CD4-positive, CD25-positive, alpha-beta regulatory T cell (primary cell): Measurements from ENCODE around the gene PEX11G. TPM values are rescaled to one million over a fixed set of nuclear protein-coding genes. Genes with fewer than 3 reads are reported as not detected.
A peak's percentile ranks its signal among the peaks of the same experiment; 100 is the strongest.

Source experiments
- ATAC-seq, 2 donors: fragments of 150-1000 bp; cut with Tn5 transposase; one replicate each; pipeline ENCODE4 v1.10.0; 2021; ENCODE audit warnings: low read depth in 2 of 2, moderate number of reproducible peaks in 2 of 2, moderate library complexity in 1 of 2
- DNase-seq, 3 donors: peaks; one replicate each; pipeline versions ENCODE4 v3.0.0 to v3.0.0-alpha.2; 2012 to 2022; ENCODE audit warnings: mixed read lengths in 1 of 3
- H3K27ac ChIP-seq: one replicate; pipeline ENCODE4 v1.7.0; 2013; ENCODE audit warnings: mild to moderate bottlenecking, low read length; ENCODE audit not compliant: insufficient read depth, poor library complexity, severe bottlenecking
- H3K27me3 ChIP-seq: one replicate; pipeline ENCODE4 v1.7.0; 2013; ENCODE audit warnings: low read length; ENCODE audit not compliant: control insufficient read depth, insufficient read depth
- H3K36me3 ChIP-seq: one replicate; pipeline ENCODE4 v1.7.0; 2013; ENCODE audit warnings: mild to moderate bottlenecking, low read length, moderate library complexity; ENCODE audit not compliant: control insufficient read depth, insufficient read depth
- H3K4me1 ChIP-seq: 2 replicates; pipeline ENCODE4 v1.7.0; 2013; ENCODE audit warnings: mild to moderate bottlenecking, low read length; ENCODE audit not compliant: insufficient read depth, control insufficient read depth, poor library complexity, severe bottlenecking
- H3K4me3 ChIP-seq: one replicate; pipeline ENCODE4 v1.7.0; 2013; ENCODE audit warnings: low read depth, mild to moderate bottlenecking, low read length, moderate library complexity
- H3K9me3 ChIP-seq, 2 experiments: 1 replicate in 1 of 2; 2 replicates in 1 of 2; pipeline ENCODE4 v1.7.0; 2013; ENCODE audit warnings: low read length in 2 of 2, mild to moderate bottlenecking in 1 of 2, moderate library complexity in 1 of 2; ENCODE audit not compliant: control insufficient read depth in 2 of 2
- H3K27ac Mint-ChIP-seq, 3 donors: one replicate each; pipeline ENCODE4 v1.8.0; 2020 to 2022; ENCODE audit warnings: mild to moderate bottlenecking in 3 of 3, mixed read lengths in 3 of 3, moderate library complexity in 2 of 3
- H3K27me3 Mint-ChIP-seq: one replicate; pipeline ENCODE4 v1.8.0; 2022; ENCODE audit warnings: mild to moderate bottlenecking, mixed read lengths
- H3K36me3 Mint-ChIP-seq: one replicate; pipeline ENCODE4 v1.8.0; 2020; ENCODE audit warnings: mixed read lengths
- H3K4me1 Mint-ChIP-seq, 4 donors: one replicate each; pipeline ENCODE4 v1.8.0; 2020 to 2022; ENCODE audit warnings: mixed read lengths in 4 of 4, mild to moderate bottlenecking in 1 of 4
- H3K4me3 Mint-ChIP-seq, 4 donors: one replicate each; pipeline ENCODE4 v1.8.0; 2020 to 2022; ENCODE audit warnings: mild to moderate bottlenecking in 4 of 4, mixed read lengths in 4 of 4, moderate library complexity in 3 of 4
- H3K9me3 Mint-ChIP-seq, 7 donors: one replicate each; pipeline ENCODE4 v1.8.0; 2020 to 2022; ENCODE audit warnings: mixed read lengths in 7 of 7, mild to moderate bottlenecking in 3 of 7, moderate library complexity in 2 of 7
- polyA plus RNA-seq, 4 donors: library from polyadenylated mRNA; unstranded; fragments of 300-500 nt; fragmentation: Illumina TruSeq; gene quantifications; one replicate each; pipeline ENCODE4 v1.2.3, GENCODE V29; 2021
- total RNA-seq: library from RNA; stranded (reverse); gene quantifications from one replicate; pipeline ENCODE4 v1.2.3, GENCODE V29; 2022

The PEX11G gene
- total and polyA plus RNA-seq, 5 donors from 2014 or later, result 0.23 to 1.5 (median 0.76) TPM; not detected in 1

GRCh38 chr19:7509625-7510024 is 20.8 kb upstream of the PEX11G start:
- H3K27me3 Mint-ChIP-seq, result peaks cover 54% of the 10 kb centered on the region

GRCh38 chr19:7507884-7508283 is 19.0 kb upstream of the PEX11G start:
- no peaks in the 10 kb centered on the region for H3K9me3 ChIP-seq
- no peaks in the 10 kb centered on the region for H3K36me3 ChIP-seq
- ATAC-seq (peak; percentile 23 to 35), DNase-seq (no peak)
- Mint-ChIP-seq H3K4me1 (peaks cover 0 to 16% (median 4%) of the 10 kb centered on the region in 4 donors), H3K9me3 (peaks cover 0 to 4% (median 0%) of the 10 kb centered on the region in 7 donors), H3K27ac (no peak overlapping the region), H3K4me3 (no peak overlapping the region), H3K36me3 (no peaks in the 10 kb centered on the region), H3K27me3 (peaks cover 46% of the 10 kb centered on the region)
- no peak overlapping the region for H3K4me3 ChIP-seq
- peaks cover 9% of the 10 kb centered on the region for H3K4me1 ChIP-seq
- H3K27me3 ChIP-seq, result no peaks in the 10 kb centered on the region
- H3K27ac ChIP-seq, result no peak overlapping the region

More at GRCh38 chr19:7509625-7510024, 20.8 kb upstream of the PEX11G start:
- H3K9me3 ChIP-seq, result no peaks in the 10 kb centered on the region
- no peak overlapping the region for H3K4me3 ChIP-seq
- Mint-ChIP-seq H3K36me3 (no peaks in the 10 kb centered on the region), H3K4me3 (no peak overlapping the region), H3K27ac (no peak overlapping the region), H3K4me1 (peaks cover 0 to 16% (median 4%) of the 10 kb centered on the region in 4 donors), H3K9me3 (peaks cover 0 to 6% (median 0%) of the 10 kb centered on the region in 7 donors)
- no peaks in the 10 kb centered on the region for H3K36me3 ChIP-seq
- no peak for DNase-seq
- peaks cover 9% of the 10 kb centered on the region for H3K27me3 ChIP-seq
- H3K4me1 ChIP-seq, result peaks cover 9% of the 10 kb centered on the region
- H3K27ac ChIP-seq, result no peak overlapping the region
- no peak for ATAC-seq

GRCh38 chr19:7506385-7507328 is 17.8 kb upstream of the PEX11G start:
- peaks cover 0 to 16% (median 4%) of the 10 kb centered on the region in 4 donors for H3K4me1 Mint-ChIP-seq

DNA sequence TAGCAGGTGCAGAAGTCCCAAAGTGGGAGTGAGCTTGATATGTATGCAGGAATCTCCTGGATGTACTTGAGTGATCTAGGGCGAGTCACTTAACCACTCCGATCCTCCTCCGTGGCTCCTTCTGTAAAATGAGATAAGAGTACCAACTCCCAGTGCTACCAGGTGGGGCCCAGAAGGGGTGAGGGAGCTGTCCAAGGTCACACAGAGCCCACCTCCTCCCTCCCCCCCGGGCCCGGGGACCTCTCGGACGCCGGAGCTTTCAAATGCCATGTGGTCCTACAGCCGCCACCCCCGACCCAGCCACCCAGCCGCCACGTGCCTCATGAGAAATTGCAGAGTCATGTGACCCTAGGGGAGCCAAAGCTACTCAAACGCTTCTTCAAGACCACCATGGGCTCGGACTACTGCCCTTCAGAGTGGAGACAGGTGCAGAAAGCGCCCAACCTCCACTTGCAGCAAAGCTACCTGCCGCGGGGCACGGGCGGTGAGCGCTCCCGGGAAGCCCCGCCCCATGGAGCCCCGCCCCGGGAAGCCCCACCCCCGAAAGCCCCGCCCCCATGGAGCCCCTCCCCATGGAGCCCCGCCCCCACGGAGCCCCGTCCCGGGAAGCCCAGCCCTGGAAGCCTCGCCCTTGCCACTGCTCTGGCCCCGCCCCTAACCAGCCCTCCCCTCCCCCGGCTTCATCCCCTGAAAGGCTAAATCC is 17.0 kb upstream of the PEX11G start:
- H3K9me3 Mint-ChIP-seq, result peaks cover 0 to 4% (median 0%) of the 10 kb centered on the region in 7 donors
- H3K27ac Mint-ChIP-seq, result no peak overlapping the region
- no peaks in the 10 kb centered on the region for H3K9me3 ChIP-seq
- no peak overlapping the region for H3K27ac ChIP-seq
- no peak overlapping the region for H3K4me3 ChIP-seq
- H3K36me3 ChIP-seq, result no peaks in the 10 kb centered on the region
- H3K27me3 ChIP-seq, result peaks cover 5% of the 10 kb centered on the region
- no peaks in the 10 kb centered on the region for H3K36me3 Mint-ChIP-seq
- peaks cover 55% of the 10 kb centered on the region for H3K27me3 Mint-ChIP-seq
- DNase-seq, result no peak
- peak; percentile 14 to 38 for ATAC-seq
- peaks cover 11% of the 10 kb centered on the region for H3K4me1 ChIP-seq
- no peak overlapping the region for H3K4me3 Mint-ChIP-seq
- peaks cover 0 to 19% (median 4%) of the 10 kb centered on the region in 4 donors for H3K4me1 Mint-ChIP-seq

More at GRCh38 chr19:7506385-7507328, 17.8 kb upstream of the PEX11G start:
- Mint-ChIP-seq H3K4me3 (no peak overlapping the region), H3K9me3 (peaks cover 0 to 4% (median 0%) of the 10 kb centered on the region in 7 donors), H3K27ac (no peak overlapping the region), H3K27me3 (peaks cover 50% of the 10 kb centered on the region), H3K36me3 (no peaks in the 10 kb centered on the region)
- no peaks in the 10 kb centered on the region for H3K9me3 ChIP-seq
- H3K36me3 ChIP-seq, result no peaks in the 10 kb centered on the region
- H3K27ac ChIP-seq, result no peak overlapping the region
- H3K4me3 ChIP-seq, result no peak overlapping the region
- H3K4me1 ChIP-seq, result peaks cover 9% of the 10 kb centered on the region
- peak; percentile 35 to 63 for ATAC-seq
- peaks cover 5% of the 10 kb centered on the region for H3K27me3 ChIP-seq
- peak in 2 of 3 donors; percentile 23 to 38 for DNase-seq

DNA sequence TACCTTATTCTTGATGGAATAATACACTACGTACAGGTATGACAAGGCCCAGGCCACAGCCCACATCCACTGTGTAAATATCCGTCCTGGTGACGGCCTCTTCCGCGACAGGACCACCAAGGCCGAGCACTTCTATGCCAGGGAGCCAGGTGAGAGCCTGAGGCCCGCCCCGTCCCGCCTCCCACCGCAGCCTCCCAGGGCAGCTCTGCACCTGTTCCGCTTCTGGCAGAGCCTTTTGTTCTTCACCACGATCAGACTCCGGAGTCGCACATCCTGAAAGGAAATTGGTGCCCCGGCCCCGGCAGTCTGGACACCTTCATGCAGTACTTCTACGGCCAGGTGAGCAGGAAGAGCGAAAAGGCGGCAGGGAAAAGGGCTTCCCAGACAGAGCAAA is 16.4 kb upstream of the PEX11G start:
- H3K36me3 ChIP-seq, result no peaks in the 10 kb centered on the region
- H3K4me1 ChIP-seq, result peaks cover 12% of the 10 kb centered on the region
- no peaks in the 10 kb centered on the region for H3K36me3 Mint-ChIP-seq
- H3K27ac Mint-ChIP-seq, result no peak overlapping the region
- no peak for ATAC-seq
- H3K27me3 Mint-ChIP-seq, result peaks cover 56% of the 10 kb centered on the region
- no peaks in the 10 kb centered on the region for H3K9me3 ChIP-seq
- H3K4me3 ChIP-seq, result no peak overlapping the region
- DNase-seq, result no peak
- peaks cover 0 to 4% (median 0%) of the 10 kb centered on the region in 7 donors for H3K9me3 Mint-ChIP-seq
- H3K4me3 Mint-ChIP-seq, result peak overlapping the region in 1 of 4 donors; percentile 47
- peaks cover 0 to 19% (median 4%) of the 10 kb centered on the region in 4 donors for H3K4me1 Mint-ChIP-seq
- H3K27me3 ChIP-seq, result peaks cover 5% of the 10 kb centered on the region
- no peak overlapping the region for H3K27ac ChIP-seq

DNA sequence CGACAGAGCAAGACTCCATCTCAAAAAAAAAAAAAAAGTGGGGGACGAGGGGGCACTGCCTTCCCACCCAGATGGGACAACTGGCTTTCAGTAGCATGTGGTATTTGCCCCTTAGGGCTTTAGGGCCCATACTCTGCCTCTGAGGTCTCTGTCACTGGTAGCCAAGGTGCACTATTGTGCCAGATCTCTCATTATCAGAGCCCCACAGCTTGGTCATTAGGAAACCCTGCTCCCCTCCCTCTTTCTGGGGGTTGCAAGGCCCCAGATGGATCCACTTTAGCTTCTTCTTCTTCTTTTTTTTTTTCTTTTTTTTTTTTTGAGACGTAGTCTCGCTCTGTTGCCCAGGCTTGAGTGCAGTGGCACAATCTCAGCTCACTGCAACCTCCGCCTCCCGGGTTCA is 15.8 kb upstream of the PEX11G start:
- Mint-ChIP-seq H3K9me3 (peaks cover 0 to 1% (median 0%) of the 10 kb centered on the region in 7 donors), H3K27me3 (peaks cover 60% of the 10 kb centered on the region), H3K27ac (no peak overlapping the region), H3K36me3 (no peaks in the 10 kb centered on the region), H3K4me3 (no peak overlapping the region), H3K4me1 (peaks cover 0 to 19% (median 4%) of the 10 kb centered on the region in 4 donors)
- Histone ChIP-seq H3K36me3 (no peaks in the 10 kb centered on the region), H3K27me3 (peaks cover 5% of the 10 kb centered on the region), H3K9me3 (no peaks in the 10 kb centered on the region), H3K27ac (no peak overlapping the region), H3K4me1 (peaks cover 12% of the 10 kb centered on the region), H3K4me3 (no peak overlapping the region)
- ATAC-seq (no peak), DNase-seq (no peak)

DNA sequence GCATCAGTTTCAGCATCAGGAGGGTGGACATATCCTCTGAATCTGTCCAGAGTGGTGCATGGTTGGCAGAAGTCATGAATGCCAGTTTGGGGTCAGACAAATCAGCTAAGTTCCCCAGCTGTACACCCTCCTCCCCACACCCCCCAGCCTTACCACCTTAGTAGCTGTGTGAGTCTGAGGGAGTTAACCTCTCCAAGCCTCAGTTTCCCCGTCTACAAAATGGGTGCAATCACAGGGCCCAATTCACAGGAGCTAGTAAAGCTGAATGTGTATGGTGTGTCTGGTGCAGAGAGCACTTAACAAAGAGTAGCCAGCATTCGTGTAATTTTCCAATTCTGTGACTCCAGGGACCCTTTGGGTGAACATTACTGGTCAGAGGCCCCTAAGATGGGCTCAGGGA is 13.7 kb upstream of the PEX11G start:
- H3K27ac Mint-ChIP-seq, result no peak overlapping the region
- H3K27me3 Mint-ChIP-seq, result peaks cover 59% of the 10 kb centered on the region
- DNase-seq, result no peak
- Histone ChIP-seq H3K4me3 (no peak overlapping the region), H3K36me3 (no peaks in the 10 kb centered on the region), H3K27me3 (peaks cover 5% of the 10 kb centered on the region), H3K27ac (no peak overlapping the region), H3K4me1 (peaks cover 12% of the 10 kb centered on the region), H3K9me3 (no peaks in the 10 kb centered on the region)
- H3K4me3 Mint-ChIP-seq, result no peak overlapping the region
- no peak for ATAC-seq
- H3K36me3 Mint-ChIP-seq, result no peaks in the 10 kb centered on the region
- peaks cover 0 to 4% (median 0%) of the 10 kb centered on the region in 7 donors for H3K9me3 Mint-ChIP-seq
- H3K4me1 Mint-ChIP-seq, result peaks cover 0 to 19% (median 8%) of the 10 kb centered on the region in 4 donors
